Stimulated activated naive B cell treated with anti-CD40 and anti-IgM and Interleukin-4, amounts not matched to agents 10 μg/mL and 1 μg/mL and 100 μg/mL, for 72 hours (primary cell): ENCODE measurements around the gene SLC25A23.

Source experiments
- ATAC-seq, 2 donors: fragments of 150-1000 bp; cut with Tn5 transposase; replicated peaks; 2 replicates each; pipeline ENCODE4 v1.10.0; 2021; ENCODE audit warnings: moderate library complexity in 1 of 2
- DNase-seq: peaks from one replicate; pipeline ENCODE4 v3.0.0; 2021
- H3K27ac Mint-ChIP-seq: one replicate; pipeline ENCODE4 v1.8.0; 2022; ENCODE audit warnings: mild to moderate bottlenecking, mixed read lengths
- H3K27me3 Mint-ChIP-seq, 2 donors: one replicate each; pipeline ENCODE4 v1.8.0; 2022; ENCODE audit warnings: mixed read lengths in 2 of 2
- H3K36me3 Mint-ChIP-seq, 2 donors: one replicate each; pipeline ENCODE4 v1.8.0; 2022; ENCODE audit warnings: mixed read lengths in 2 of 2, mild to moderate bottlenecking in 1 of 2
- H3K4me1 Mint-ChIP-seq, 2 donors: one replicate each; pipeline ENCODE4 v1.8.0; 2022; ENCODE audit warnings: mixed read lengths in 2 of 2, mild to moderate bottlenecking in 1 of 2
- H3K4me3 Mint-ChIP-seq, 2 donors: one replicate each; pipeline ENCODE4 v1.8.0; 2022; ENCODE audit warnings: mild to moderate bottlenecking in 2 of 2, mixed read lengths in 2 of 2, moderate library complexity in 1 of 2
- H3K9me3 Mint-ChIP-seq, 2 donors: one replicate each; pipeline ENCODE4 v1.8.0; 2022; ENCODE audit warnings: mixed read lengths in 2 of 2, mild to moderate bottlenecking in 1 of 2

The SLC25A23 gene

DNA sequence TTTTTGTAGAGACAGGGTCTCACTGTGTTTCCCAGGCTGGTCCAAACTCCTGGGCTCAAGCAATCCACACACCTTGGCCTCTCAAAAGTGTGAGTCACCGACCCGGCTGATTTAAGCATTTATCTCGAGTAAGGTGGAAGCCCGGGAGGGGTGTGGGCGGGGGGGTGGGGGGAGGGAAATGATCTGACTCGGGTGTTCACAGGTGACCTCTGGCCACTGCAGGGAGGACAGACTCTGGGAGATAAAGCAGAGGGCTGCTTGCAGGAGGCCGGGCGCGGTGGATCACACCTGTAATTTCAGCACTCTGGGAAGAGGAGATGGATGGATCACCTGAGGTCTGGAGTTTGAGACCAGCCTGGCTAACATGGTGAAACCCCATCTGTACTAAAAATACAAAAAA, 14.1 kb upstream of the SLC25A23 start:
- H3K9me3 Mint-ChIP-seq, result no peaks in the 10 kb centered on the region

DNA sequence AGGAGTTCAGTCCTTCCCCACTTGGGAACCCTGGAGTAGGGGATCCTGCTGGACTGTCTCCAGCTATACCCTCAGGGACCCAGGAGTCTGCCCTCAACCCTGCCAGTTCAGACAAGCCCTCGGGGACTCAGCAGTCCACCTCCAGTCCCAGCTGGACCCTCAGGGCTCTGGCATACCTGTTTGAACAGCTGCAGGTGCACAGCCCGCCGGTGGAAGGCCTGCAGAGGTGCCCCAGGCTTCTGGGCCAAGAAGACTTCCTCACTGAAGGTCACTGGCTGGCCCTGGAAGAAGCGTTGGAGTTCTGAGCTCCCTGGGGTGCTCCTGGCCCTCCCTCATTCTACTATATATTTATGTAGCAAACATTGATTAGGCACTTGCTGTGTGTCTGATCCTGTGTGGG, 13.1 kb upstream of the SLC25A23 start:
- H3K4me3 Mint-ChIP-seq, result no peak overlapping the region
- ATAC-seq (no peak), DNase-seq (no peak)
- no peak overlapping the region for H3K27ac Mint-ChIP-seq
- H3K36me3 Mint-ChIP-seq, result peaks cover 48 to 57% of the 10 kb centered on the region in 2 donors
- H3K27me3 Mint-ChIP-seq, result no peaks in the 10 kb centered on the region
- no peaks in the 10 kb centered on the region for H3K9me3 Mint-ChIP-seq
- peaks cover 2 to 5% of the 10 kb centered on the region in 2 donors for H3K4me1 Mint-ChIP-seq

More for the DNA sequence above, 14.1 kb upstream of the SLC25A23 start:
- H3K27ac Mint-ChIP-seq, result no peak overlapping the region
- H3K36me3 Mint-ChIP-seq, result peaks cover 38 to 49% of the 10 kb centered on the region in 2 donors
- DNase-seq, result no peak
- no peak overlapping the region for H3K4me3 Mint-ChIP-seq
- no peaks in the 10 kb centered on the region for H3K27me3 Mint-ChIP-seq
- peaks cover 0 to 5% of the 10 kb centered on the region in 2 donors for H3K4me1 Mint-ChIP-seq
- no peak for ATAC-seq

GRCh38 chr19:6471076-6471475, 11.5 kb upstream of the SLC25A23 start:
- Mint-ChIP-seq H3K9me3 (no peaks in the 10 kb centered on the region), H3K27ac (no peak overlapping the region), H3K36me3 (peaks cover 42 to 59% of the 10 kb centered on the region in 2 donors)

GRCh38 chr19:6470173-6470572, 10.6 kb upstream of the SLC25A23 start:
- H3K27me3 Mint-ChIP-seq, result peaks cover under 1 to 5% of the 10 kb centered on the region in 2 donors
- peaks cover 38 to 53% of the 10 kb centered on the region in 2 donors for H3K36me3 Mint-ChIP-seq
- DNase-seq (no peak), ATAC-seq (no peak)
- no peak overlapping the region for H3K4me3 Mint-ChIP-seq
- H3K27ac Mint-ChIP-seq, result no peak overlapping the region
- no peaks in the 10 kb centered on the region for H3K9me3 Mint-ChIP-seq
- peaks cover 7 to 16% of the 10 kb centered on the region in 2 donors for H3K4me1 Mint-ChIP-seq

More at GRCh38 chr19:6471076-6471475, 11.5 kb upstream of the SLC25A23 start:
- Mint-ChIP-seq H3K4me1 (peaks cover 7 to 16% of the 10 kb centered on the region in 2 donors), H3K27me3 (no peaks in the 10 kb centered on the region), H3K4me3 (no peak overlapping the region)
- no peak for DNase-seq
- no peak for ATAC-seq

GRCh38 chr19:6467384-6467783, 7.8 kb upstream of the SLC25A23 start:
- H3K4me3 Mint-ChIP-seq, result no peak overlapping the region
- peaks cover 29 to 40% of the 10 kb centered on the region in 2 donors for H3K36me3 Mint-ChIP-seq
- no peaks in the 10 kb centered on the region for H3K9me3 Mint-ChIP-seq
- ATAC-seq (no peak), DNase-seq (no peak)
- no peak overlapping the region for H3K27ac Mint-ChIP-seq
- H3K27me3 Mint-ChIP-seq, result peaks cover 11 to 15% of the 10 kb centered on the region in 2 donors
- H3K4me1 Mint-ChIP-seq, result peaks cover 16 to 21% of the 10 kb centered on the region in 2 donors

- ATAC-seq (no peak), DNase-seq (no peak)
- Mint-ChIP-seq H3K4me1 (peaks cover 16 to 21% of the 10 kb centered on the region in 2 donors), H3K27ac (no peak overlapping the region), H3K36me3 (peaks cover 29 to 40% of the 10 kb centered on the region in 2 donors), H3K27me3 (peaks cover 11 to 15% of the 10 kb centered on the region in 2 donors), H3K4me3 (no peak overlapping the region), H3K9me3 (no peaks in the 10 kb centered on the region)
Measured at GRCh38 chr19:6466526-6467248, 7.1 kb upstream of the SLC25A23 start.

DNA sequence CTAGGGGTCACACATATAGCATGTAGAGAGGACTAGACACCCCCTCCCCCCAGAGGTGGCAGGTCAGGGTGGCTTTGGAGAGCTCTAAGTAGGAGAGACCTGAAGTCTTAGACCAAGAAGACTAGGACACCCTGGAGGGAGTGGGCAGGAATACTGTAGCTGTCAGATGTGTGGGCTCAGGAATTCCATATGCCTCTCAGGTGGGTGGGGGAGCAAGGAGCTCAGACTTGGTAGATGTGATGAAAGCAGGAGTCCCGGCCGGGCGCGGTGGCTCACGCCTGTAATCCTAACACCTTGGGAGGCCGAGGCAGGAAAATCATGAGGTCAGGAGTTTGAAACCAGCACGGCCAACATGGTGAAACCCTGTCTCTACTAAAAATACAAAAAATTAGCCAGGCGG, 6.1 kb upstream of the SLC25A23 start:
- Mint-ChIP-seq H3K4me3 (no peak overlapping the region), H3K4me1 (peaks cover 16 to 23% of the 10 kb centered on the region in 2 donors)

GRCh38 chr19:6465006-6465405, 5.4 kb upstream of the SLC25A23 start:
- DNase-seq (no peak), ATAC-seq (no peak)
- Mint-ChIP-seq H3K4me1 (peaks cover 19 to 29% of the 10 kb centered on the region in 2 donors), H3K27me3 (peaks cover 11 to 18% of the 10 kb centered on the region in 2 donors), H3K27ac (peak overlapping the region; percentile 62), H3K36me3 (peaks cover 22 to 32% of the 10 kb centered on the region in 2 donors), H3K4me3 (peak overlapping the region in 1 of 2 donors; percentile 3), H3K9me3 (no peaks in the 10 kb centered on the region)

More for the DNA sequence above, 6.1 kb upstream of the SLC25A23 start:
- no peak for DNase-seq
- Mint-ChIP-seq H3K27me3 (peaks cover 11 to 15% of the 10 kb centered on the region in 2 donors), H3K36me3 (peaks cover 26 to 34% of the 10 kb centered on the region in 2 donors), H3K27ac (no peak overlapping the region), H3K9me3 (no peaks in the 10 kb centered on the region)
- no peak for ATAC-seq

- peaks cover 20 to 28% of the 10 kb centered on the region in 2 donors for H3K36me3 Mint-ChIP-seq
- no peak for DNase-seq
- no peak for ATAC-seq
- peak within 1 kb of the TSS; percentile 62 for H3K27ac Mint-ChIP-seq
- H3K4me3 Mint-ChIP-seq, result peak within 1 kb of the TSS; percentile 63 to 79
- H3K9me3 Mint-ChIP-seq, result no peaks in the 10 kb centered on the region
- H3K27me3 Mint-ChIP-seq, result peaks cover 11 to 20% of the 10 kb centered on the region in 2 donors
- H3K4me1 Mint-ChIP-seq, result peaks cover 20 to 33% of the 10 kb centered on the region in 2 donors
Measured at GRCh38 chr19:6464070-6464873, 4.7 kb upstream of the SLC25A23 start, which contains the start of gene CRB3. CRB3 (plus strand) TSS chr19:6464271; CDS start chr19:6464702, 431 bp downstream.

DNA sequence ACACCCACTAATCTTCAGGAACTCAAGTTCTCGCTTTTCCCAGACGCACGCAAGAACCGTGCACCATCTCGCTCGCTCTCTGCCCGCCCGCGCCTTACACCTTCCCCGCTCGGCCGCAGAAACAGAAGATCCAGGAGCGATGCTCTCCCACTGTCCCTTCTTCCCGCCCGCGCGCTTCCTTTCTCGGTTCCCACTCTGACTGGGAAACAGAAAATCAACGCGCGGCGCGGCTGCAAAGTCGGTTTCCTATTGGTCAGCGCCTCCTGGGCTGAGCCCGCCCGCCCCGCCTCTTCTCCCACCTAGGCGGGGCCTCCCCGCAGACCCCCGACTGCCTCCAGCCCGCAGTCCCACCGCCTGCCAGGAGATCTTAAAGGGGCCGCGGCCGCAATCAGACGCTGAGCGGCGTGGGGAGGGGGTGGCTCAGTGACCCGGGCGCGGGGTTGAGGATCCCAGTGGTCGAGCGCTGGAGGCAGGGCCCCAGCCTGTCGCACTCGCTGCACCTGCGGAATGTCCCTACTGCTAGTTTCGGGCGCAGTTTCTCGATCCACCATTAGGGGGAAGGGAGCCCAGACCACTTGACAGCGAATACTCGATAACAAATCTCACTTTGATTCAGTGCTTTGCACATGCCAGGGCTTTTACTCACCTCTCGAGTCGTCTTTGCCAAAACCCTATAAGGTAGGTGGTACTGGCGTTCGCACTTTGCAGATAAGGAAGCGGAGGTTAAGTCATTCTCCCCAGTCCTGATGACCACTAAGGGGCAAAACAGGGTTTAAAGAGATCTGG, 700 bp upstream of the SLC25A23 start:
- H3K27me3 Mint-ChIP-seq, result peaks cover 11 to 20% of the 10 kb centered on the region in 2 donors
- no peaks in the 10 kb centered on the region for H3K9me3 Mint-ChIP-seq
- DNase-seq (peak; percentile 97), ATAC-seq (peak; percentile 83 to 89)
- peak overlapping the region; percentile 93 to 97 for H3K4me3 Mint-ChIP-seq
- H3K27ac Mint-ChIP-seq, result peak overlapping the region; percentile 90
- H3K36me3 Mint-ChIP-seq, result peaks cover 11 to 13% of the 10 kb centered on the region in 2 donors
- peaks cover 27 to 42% of the 10 kb centered on the region in 2 donors for H3K4me1 Mint-ChIP-seq

DNA sequence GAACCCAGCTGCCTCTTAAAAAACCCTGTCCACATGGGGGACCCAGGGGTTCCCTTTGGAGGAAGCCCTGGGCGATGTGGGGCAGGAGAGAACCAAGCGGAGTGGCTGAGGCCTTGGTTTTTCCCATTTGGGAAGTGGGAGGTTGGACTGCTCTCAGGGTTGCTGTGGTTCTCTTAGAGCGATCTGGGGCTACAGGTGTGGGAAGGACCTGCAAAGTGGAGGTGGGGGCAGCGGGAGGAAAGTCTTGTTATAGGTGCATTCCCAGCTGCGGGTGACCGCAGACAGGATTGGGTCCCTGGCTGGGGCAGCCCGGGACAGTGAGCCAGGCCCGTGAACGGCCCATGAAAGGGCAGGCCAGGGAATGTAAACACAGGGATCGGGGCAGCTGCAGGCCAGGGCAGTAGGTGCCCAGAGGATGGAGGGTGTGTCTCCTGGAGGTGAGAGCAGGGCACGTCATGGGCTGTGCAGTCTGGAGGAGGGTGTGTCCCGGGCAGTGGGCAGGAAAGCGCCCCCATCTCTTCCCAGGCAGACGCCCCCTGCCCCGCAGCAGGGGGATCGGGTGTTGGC, 814 bp downstream of the SLC25A23 start:
- peaks cover 19 to 33% of the 10 kb centered on the region in 2 donors for H3K4me1 Mint-ChIP-seq
- H3K36me3 Mint-ChIP-seq, result peaks cover 24 to 28% of the 10 kb centered on the region in 2 donors
- peaks cover 0 to 7% of the 10 kb centered on the region in 2 donors for H3K9me3 Mint-ChIP-seq
- DNase-seq (no peak), ATAC-seq (no peak)
- peaks cover 4 to 6% of the 10 kb centered on the region in 2 donors for H3K27me3 Mint-ChIP-seq
- peak overlapping the region; percentile 91 for H3K27ac Mint-ChIP-seq
- H3K4me3 Mint-ChIP-seq, result peak overlapping the region; percentile 85 to 92

DNA sequence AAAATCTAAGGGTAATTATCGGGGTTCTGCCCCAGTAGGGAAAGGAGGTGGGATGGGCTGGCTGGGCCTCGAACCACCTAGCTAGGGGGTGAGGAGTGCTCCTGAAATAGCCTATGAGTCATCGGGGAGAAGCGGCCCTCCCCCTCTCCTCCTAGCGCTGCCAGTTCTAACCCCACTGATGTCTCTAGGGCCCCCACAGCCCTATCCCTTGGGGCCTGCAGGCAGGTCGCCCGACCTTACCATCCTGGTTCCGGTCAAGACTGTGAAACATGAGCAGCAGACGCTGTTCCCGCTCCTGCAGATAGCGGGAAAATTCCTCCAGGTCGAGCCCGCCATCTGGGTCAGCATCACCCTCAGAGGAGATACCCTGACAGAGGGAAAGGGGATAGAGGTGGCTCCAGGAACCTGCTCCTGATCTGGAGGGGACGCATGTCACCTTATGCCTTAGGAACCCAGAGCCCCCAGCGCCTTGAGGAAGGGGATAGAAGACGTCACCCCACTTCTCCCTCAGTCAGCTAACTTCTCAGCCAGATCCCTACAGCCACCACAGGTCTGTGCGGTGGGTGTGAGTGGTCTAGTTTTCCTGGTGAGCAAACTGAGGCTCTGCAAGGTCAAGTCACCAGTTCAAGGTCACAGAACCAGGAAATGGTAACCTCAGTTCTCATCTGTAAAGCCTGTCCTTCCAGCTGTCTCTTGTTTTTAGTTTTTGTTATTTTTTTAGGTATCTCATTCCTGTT, 1.5 kb downstream of the SLC25A23 start:
- Mint-ChIP-seq H3K9me3 (peaks cover 0 to 7% of the 10 kb centered on the region in 2 donors), H3K4me1 (peaks cover 19 to 32% of the 10 kb centered on the region in 2 donors), H3K27me3 (peaks cover 4 to 5% of the 10 kb centered on the region in 2 donors), H3K36me3 (peaks cover 24 to 34% of the 10 kb centered on the region in 2 donors), H3K4me3 (peak overlapping the region; percentile 85 to 92), H3K27ac (peak overlapping the region; percentile 91)
- ATAC-seq (no peak), DNase-seq (peak; percentile 29)

GRCh38 chr19:6455924-6456323, 3.7 kb downstream of the SLC25A23 start:
- Mint-ChIP-seq H3K36me3 (peaks cover 24 to 40% of the 10 kb centered on the region in 2 donors), H3K4me1 (peaks cover 21 to 32% of the 10 kb centered on the region in 2 donors), H3K4me3 (no peak overlapping the region), H3K27me3 (peaks cover 4 to 5% of the 10 kb centered on the region in 2 donors), H3K9me3 (peaks cover 0 to 7% of the 10 kb centered on the region in 2 donors), H3K27ac (no peak overlapping the region)
- no peak for ATAC-seq
- DNase-seq, result no peak
